GM19099 (cell line): ENCODE measurements around the gene SPEM2.

Experiments
- POLR2A ChIP-seq: IDR thresholded peaks from 3 replicates; pipeline ENCODE4 v1.6.1; 2011; ENCODE audit warnings: low read depth; ENCODE audit not compliant: insufficient read length; ENCODE audit errors: extremely low read depth

Gene SPEM2

DNA sequence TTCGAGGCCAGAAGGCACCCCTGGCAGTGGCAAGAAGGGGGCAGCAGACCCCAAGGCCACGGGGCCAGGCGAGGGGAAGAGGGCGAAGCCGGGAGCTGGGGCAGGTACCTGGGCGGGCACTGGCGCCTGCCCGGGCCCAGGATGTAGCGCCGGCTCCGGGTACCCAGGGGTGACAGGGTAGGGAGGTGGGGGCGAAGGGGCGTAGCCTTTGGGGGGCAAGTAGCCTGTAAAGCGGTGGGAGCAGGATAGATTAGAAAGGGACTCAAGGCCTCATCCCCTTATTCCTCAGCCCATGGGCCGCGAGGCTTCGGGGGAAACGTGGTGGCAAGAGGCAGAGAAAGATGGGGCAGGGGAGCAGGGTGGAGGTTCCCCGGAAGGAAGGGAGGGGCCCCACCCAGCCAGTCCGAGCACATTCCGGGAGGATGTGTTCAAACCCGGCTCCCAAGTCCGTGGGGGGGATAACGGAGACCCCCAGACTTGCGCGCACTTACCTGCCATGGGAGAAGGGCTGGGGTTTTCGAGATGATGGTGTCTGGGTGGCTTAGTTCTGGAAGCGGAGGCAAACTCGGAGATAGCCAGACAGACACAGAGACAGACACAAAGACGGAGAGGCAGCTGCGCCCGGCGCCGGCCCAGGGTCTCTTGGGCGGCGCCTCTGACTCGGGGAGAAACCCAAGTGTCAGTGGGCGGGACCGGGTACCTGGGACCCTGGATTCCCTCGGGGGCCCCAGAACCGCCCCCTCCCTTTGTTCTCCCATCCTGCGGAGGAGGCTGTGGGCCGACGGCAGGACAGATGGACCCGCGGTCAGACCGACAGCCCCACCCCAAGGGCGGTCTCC is 31.6 kb upstream of the SPEM2 start:
- TF ChIP-seq POLR2A = peak; percentile 53

GRCh38 chr17:7394452-7395191 is 30.8 kb upstream of the SPEM2 start, which contains the start of gene PLSCR3:
Gene PLSCR3, minus strand, starts transcription at chr17:7394525. Its CDS starts 415 bp downstream, at chr17:7394110.
- TF ChIP-seq POLR2A = peak; percentile 75

DNA sequence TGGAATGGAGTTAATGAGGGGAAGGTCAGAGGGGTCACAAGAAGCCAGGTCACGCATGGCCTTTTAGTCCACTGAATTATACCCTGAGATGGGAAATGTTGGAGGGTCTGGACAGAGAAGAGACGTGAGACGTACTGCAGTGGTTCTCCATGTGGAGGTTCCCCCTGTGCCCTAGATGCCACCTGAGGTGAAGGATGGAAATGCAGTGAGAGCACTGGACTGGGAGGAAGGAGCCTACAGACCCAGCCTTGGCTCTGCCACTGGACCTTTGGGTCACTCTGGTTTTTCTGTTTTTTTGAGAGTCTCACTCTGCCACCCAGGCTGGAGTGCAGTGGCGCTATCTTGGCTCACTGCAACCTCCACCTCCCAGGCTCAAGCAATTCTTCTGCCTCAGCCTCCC is 29.3 kb upstream of the SPEM2 start:
- no peak for TF ChIP-seq POLR2A

DNA sequence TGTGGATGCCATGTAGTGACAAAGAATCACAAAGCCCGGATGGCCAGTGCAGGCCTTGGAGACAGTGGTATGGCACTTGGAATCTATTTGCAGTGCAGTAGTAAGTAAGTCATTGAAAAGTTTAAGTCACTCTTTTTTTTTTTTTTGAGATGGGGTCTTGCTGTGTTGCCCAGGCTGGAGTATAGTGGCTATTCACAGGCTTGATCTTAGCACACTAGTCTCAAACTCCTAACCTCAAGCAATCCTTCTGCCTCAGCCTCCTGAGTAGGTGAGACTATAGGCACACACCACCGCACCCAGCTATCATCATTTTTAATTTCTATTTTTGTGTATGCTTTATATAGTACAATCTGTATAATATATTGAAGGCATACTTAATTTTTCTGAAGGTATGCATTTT is 26.8 kb upstream of the SPEM2 start:
- TF ChIP-seq POLR2A = no peak

GRCh38 chr17:7403043-7403726 is 22.2 kb upstream of the SPEM2 start:
- no peak for TF ChIP-seq POLR2A

DNA sequence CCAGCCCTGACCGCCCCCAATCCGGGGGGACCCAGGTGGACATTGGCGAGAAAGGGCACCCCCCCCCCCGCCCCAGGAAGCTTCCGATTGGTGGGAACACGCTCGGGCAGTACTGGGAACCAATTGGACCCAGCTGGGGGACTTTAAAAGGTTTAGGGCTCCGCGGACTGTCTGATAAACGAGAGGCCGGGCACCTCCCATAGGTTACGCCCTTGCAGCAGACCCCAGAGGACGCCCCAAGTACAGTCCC is 21.8 kb upstream of the SPEM2 start:
- TF ChIP-seq POLR2A = no peak

DNA sequence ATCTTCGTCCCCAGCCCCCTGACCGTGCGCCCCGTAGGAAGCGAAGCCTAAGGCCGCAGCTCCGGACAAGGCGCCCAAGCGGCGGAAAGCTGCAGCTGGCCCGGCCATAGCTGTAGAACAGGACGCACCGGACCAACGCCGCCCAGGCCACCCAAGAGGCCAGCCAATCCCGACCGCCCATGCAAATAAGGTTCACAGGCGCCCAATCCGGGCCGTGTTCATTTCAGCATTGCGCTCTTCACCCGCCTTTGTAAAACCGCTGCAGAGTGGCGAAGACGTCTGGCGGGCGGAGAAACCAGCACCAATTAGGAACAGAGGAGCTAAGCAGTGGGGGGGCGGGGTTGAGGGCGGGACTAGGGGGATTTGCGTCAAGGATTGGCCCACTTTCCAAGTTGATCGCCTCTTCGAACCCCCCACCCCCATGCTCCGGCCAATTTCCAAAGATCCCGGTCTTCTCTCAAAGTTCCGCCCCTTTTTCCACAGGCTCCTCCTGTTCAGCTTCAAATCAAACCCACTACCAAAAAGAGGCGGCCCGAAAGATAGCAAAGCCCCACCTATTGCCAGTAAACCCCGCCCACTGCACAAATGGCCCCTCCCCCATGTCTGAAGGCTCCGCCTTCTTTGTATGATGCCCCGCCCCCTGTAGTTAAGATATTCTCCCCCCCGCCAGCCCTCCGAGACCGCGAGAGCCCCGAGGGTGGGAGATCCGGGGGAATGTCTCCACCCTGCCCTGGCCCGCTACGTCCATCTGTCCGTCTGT is 21.3 kb upstream of the SPEM2 start, which contains the start of gene TMEM256:
TMEM256 (minus strand) TSS at position 121 of the 760 bp plus-strand sequence; CDS start at position 108, 13 bp downstream.
- peak; percentile 96 for TF ChIP-seq POLR2A

GRCh38 chr17:7404737-7405349 is 20.6 kb upstream of the SPEM2 start:
- TF ChIP-seq POLR2A = no peak

GRCh38 chr17:7405350-7406234 is 19.8 kb upstream of the SPEM2 start:
- TF ChIP-seq POLR2A = no peak

- no peak for TF ChIP-seq POLR2A
These were observed 19.1 kb upstream of the SPEM2 start for GRCh38 chr17:7406235-7406825.

DNA sequence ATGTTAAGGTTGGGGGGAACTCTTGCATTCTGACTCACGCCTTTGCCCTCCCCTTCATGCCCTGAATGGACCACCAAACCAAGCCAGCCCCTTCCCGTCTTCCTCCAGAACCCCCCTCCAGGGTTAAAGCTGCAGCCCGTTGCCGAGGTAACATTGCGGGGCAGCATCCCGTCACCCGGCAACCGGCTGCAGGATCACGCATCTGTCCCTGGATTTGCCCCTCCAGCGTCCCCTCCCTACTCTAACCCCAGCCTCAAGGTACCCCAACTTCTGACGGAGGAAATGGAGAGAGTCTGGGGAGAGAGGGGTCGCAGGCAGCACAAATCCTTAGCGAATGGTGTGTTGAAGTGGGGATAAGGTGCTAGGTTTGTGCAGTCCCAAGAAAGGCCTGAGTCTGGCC is 18.3 kb upstream of the SPEM2 start:
- no peak for TF ChIP-seq POLR2A

- TF ChIP-seq POLR2A = no peak
These were observed 17.7 kb upstream of the SPEM2 start, which contains the start of gene NLGN2 for GRCh38 chr17:7407485-7408251. Gene NLGN2, plus strand, starts transcription at chr17:7407845. Its CDS starts 411 bp downstream, at chr17:7408256.
